ENCODE results near the gene PSMD1.

The PSMD1 gene

DNA sequence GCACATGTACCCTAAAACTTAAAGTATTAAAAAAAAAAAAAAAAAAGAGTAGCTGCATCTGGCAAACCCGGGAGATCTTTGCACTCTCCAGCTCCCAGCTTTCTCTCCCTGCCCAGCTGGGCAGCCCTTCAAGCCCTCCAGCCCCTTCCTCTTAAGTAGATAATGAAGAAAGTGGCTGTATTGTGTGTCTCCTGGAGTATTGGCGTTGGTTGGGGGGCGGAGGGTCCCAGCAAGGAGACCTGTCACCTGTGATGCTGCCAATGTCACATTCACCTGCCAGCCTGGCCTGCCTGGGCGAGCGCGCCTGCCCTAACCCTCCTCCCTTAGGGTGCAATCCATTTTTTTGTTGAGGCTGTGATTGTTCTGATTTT, 17.4 kb upstream of the PSMD1 start:
- no peak overlapping the region for H2AFZ ChIP-seq (ENCODE audit: low read depth)
- TF ChIP-seq, protein P1, sequence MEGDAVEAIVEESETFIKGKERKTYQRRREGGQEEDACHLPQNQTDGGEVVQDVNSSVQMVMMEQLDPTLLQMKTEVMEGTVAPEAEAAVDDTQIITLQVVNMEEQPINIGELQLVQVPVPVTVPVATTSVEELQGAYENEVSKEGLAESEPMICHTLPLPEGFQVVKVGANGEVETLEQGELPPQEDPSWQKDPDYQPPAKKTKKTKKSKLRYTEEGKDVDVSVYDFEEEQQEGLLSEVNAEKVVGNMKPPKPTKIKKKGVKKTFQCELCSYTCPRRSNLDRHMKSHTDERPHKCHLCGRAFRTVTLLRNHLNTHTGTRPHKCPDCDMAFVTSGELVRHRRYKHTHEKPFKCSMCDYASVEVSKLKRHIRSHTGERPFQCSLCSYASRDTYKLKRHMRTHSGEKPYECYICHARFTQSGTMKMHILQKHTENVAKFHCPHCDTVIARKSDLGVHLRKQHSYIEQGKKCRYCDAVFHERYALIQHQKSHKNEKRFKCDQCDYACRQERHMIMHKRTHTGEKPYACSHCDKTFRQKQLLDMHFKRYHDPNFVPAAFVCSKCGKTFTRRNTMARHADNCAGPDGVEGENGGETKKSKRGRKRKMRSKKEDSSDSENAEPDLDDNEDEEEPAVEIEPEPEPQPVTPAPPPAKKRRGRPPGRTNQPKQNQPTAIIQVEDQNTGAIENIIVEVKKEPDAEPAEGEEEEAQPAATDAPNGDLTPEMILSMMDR (conservative IDR thresholded peaks at IDR 0.05; ENCODE audit: low read depth, low read length): no peak
- H4K20me1 ChIP-seq (ENCODE audit: insufficient read depth): no peaks in the 10 kb centered on the region
- H3K4me2 ChIP-seq: no peak overlapping the region
- no peaks in the 10 kb centered on the region for H3K4me1 ChIP-seq (ENCODE audit: low read depth, poor library complexity, severe bottlenecking)
- no peak overlapping the region for H3K27ac ChIP-seq
- no peak overlapping the region for H3K9ac ChIP-seq
- no peaks in the 10 kb centered on the region for H3K79me2 ChIP-seq (ENCODE audit: insufficient read depth, low read depth)
- H3K27me3 ChIP-seq (ENCODE audit: insufficient read depth, low read depth): no peaks in the 10 kb centered on the region; the same call in 1 of the 2 replicates
- no peaks in the 10 kb centered on the region for H3K36me3 ChIP-seq (ENCODE audit: insufficient read depth)
- no peak overlapping the region for H3K4me3 ChIP-seq (IDR thresholded peaks at IDR 0.05; ENCODE audit: insufficient read depth, low read depth, low read length)

DNA sequence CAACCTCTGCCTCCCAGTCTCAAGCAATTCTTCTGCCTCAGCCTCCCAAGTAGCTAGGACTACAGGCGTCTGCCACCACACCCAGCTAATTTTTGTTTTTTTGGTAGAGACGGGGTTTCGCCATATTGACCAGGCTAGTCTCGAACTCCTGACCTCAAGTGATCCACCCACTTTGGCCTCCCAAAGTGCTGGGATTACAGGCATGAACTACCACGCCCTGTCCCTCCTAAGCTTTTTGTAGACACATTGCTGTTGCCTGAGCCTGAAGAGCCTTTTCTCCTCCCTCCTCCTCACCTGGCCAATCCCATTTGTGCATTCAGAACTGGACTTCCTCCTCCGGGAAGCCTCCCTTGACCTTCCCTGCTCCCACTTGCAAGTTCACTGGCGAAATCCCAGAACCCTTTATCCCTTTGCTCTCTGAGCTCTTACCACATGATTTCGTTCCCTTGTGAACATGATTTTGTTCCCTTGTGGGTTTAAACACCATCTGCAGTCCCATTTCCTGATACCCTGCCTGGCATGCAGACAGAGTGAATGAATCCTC, 16.8 kb upstream of the PSMD1 start:
- Histone ChIP-seq H3K9ac (no peak overlapping the region), H3K36me3 (ENCODE audit: insufficient read depth) (no peaks in the 10 kb centered on the region), H3K79me2 (ENCODE audit: insufficient read depth, low read depth) (no peaks in the 10 kb centered on the region), H3K4me2 (no peak overlapping the region), H3K4me1 (ENCODE audit: low read depth, poor library complexity, severe bottlenecking) (no peaks in the 10 kb centered on the region), H3K27me3 (ENCODE audit: insufficient read depth, low read depth) (no peaks in the 10 kb centered on the region; the same call in 1 of the 2 replicates), H3K4me3 (IDR thresholded peaks at IDR 0.05; ENCODE audit: insufficient read depth, low read depth, low read length) (no peak overlapping the region), H4K20me1 (ENCODE audit: insufficient read depth) (no peaks in the 10 kb centered on the region), H2AFZ (ENCODE audit: low read depth) (no peak overlapping the region), H3K27ac (no peak overlapping the region)
- TF ChIP-seq, protein P1 (conservative IDR thresholded peaks at IDR 0.05; ENCODE audit: low read depth, low read length): no peak

DNA sequence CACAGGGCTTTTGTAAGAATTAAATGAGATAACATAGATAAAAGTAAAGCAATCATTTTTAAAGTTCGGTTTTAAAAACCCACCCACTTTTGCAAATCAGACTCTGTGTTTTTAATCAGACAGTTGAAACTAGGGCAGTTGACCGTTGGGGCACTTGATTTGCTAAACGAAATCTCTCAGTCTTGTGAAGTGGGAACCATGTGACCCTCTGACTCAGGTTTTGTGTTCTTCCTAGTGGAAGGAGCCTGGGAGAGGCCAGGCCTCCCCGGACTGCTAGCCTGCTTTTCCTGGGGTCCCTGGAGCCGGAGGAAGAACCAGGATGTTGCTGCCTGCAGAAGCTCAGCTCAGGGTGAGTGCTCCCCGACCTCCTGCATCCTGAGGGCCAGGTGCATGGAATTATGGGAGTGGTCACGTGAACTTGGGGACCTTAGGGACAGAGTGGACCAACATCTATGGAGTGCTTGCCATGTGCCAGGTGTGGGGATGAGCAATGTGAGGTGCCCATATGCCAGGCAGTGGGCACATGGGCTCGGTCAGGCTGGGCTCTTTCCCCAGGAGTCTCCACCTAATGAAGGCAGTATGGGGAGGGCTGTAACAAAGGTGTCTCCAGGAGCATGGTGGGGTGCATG, 15.5 kb upstream of the PSMD1 start:
- no peak overlapping the region for H3K4me3 ChIP-seq (IDR thresholded peaks at IDR 0.05; ENCODE audit: insufficient read depth, low read depth, low read length)

DNA sequence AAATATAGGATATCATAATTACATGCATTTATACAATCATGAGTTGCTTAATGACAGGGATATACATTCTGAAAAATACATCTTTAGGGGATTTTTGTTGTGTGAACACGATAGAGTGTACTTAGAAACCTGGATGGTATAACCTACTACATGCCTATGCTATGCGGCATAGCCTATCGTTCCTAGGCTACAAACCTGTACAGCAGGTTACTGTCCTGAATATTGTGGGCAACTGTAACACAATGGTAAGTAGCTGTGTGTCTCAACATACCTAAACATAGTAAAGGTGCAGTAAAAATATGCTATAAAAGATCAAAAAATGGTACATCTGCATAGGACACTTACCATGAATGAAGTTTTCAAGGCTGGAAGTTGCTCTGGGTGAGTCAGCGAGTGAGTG, 12.9 kb upstream of the PSMD1 start:
- Histone ChIP-seq H4K20me1 (ENCODE audit: insufficient read depth) (no peaks in the 10 kb centered on the region), H3K4me3 (IDR thresholded peaks at IDR 0.05; ENCODE audit: insufficient read depth, low read depth, low read length) (no peak overlapping the region), H3K36me3 (ENCODE audit: insufficient read depth) (no peaks in the 10 kb centered on the region), H3K4me2 (no peak overlapping the region), H3K4me1 (ENCODE audit: low read depth, poor library complexity, severe bottlenecking) (no peaks in the 10 kb centered on the region), H3K79me2 (ENCODE audit: insufficient read depth, low read depth) (no peaks in the 10 kb centered on the region), H3K27ac (no peak overlapping the region), H3K27me3 (ENCODE audit: insufficient read depth, low read depth) (no peaks in the 10 kb centered on the region), H2AFZ (ENCODE audit: low read depth) (no peak overlapping the region), H3K9ac (no peak overlapping the region)
- TF ChIP-seq, protein P1 (conservative IDR thresholded peaks at IDR 0.05; ENCODE audit: low read depth, low read length): no peak

More for the DNA sequence above, 15.5 kb upstream of the PSMD1 start:
- no peak overlapping the region for H2AFZ ChIP-seq (ENCODE audit: low read depth)
- H3K36me3 ChIP-seq (ENCODE audit: insufficient read depth): no peaks in the 10 kb centered on the region
- H3K4me1 ChIP-seq (ENCODE audit: low read depth, poor library complexity, severe bottlenecking): no peaks in the 10 kb centered on the region
- no peak overlapping the region for H3K9ac ChIP-seq
- TF ChIP-seq, protein P1 (conservative IDR thresholded peaks at IDR 0.05; ENCODE audit: low read depth, low read length): no peak
- no peaks in the 10 kb centered on the region for H4K20me1 ChIP-seq (ENCODE audit: insufficient read depth)
- H3K27ac ChIP-seq: no peak overlapping the region
- H3K4me2 ChIP-seq: no peak overlapping the region
- no peaks in the 10 kb centered on the region; the same call in 1 of the 2 replicates for H3K27me3 ChIP-seq (ENCODE audit: insufficient read depth, low read depth)
- H3K79me2 ChIP-seq (ENCODE audit: insufficient read depth, low read depth): no peaks in the 10 kb centered on the region

Measured in KMS-11 (cell line).